Activated T-cell treated with anti-CD3 and anti-CD28 coated beads, Interleukin-2, amount 50 U/mL, for 48 hours (primary cell): ENCODE results near the gene FBXO33.
"Not testable (repeated sequence)": the region's sequence is repeated elsewhere in the genome, so short reads cannot be mapped to it uniquely, and the experiment has no call there.

Experiments
- DNase-seq, 2 experiments: peaks; one replicate each; pipeline ENCODE4 v3.0.0-alpha.2; 2020

The FBXO33 gene

DNA sequence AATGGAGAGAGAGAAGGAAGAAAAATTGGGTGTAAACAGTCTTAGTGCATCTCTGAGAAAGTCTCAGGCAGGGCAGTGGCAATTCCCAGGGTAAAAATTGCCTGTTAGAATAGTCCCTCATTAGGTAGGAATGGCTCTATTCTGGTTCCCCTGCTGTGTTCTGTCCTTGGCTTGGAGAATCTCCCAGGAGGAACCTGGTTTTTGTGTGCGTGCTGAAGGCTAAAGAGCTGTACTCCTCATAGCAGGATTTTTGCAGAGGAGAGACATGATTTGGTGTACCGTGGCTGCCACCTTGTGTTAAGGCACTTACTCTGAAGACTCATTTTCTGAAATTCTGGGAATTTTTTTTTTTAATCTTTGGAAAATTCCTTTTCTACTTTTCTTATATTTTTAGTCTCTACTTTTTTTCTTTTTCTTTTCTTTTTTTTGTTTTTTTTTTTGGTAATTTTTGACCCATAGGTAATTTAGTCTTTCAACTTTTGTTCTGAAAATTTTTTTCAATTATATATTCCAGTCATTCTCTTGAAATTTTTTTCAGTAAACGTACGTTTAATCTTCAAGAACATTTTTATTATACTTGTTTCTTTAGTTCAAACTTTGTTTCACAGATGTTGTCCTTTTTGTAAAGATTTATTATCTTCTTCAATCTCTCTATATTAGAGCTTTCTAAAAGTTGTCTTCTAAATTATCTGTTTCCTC is 63.8 kb downstream of the FBXO33 start:
- peak; percentile 37 to 43 for DNase-seq

DNA sequence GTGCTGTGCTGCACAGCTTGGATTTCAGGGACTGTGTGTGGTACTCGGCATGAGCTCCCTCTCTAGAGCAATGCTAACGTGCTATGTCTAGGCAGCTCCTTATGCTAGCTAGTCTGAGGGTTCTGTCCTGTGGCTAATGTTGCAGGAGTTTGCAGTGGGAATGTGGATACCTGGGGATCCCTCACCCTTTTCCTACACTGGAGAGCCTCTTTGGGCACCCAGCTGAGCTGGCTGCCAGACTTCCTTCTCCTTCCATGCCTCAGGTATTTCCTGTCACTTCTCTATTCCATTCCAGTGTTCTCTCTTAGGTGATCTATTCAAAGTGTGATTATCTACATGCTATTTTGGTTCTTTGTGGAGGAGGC is 64.9 kb downstream of the FBXO33 start:
- no peak for DNase-seq

DNA sequence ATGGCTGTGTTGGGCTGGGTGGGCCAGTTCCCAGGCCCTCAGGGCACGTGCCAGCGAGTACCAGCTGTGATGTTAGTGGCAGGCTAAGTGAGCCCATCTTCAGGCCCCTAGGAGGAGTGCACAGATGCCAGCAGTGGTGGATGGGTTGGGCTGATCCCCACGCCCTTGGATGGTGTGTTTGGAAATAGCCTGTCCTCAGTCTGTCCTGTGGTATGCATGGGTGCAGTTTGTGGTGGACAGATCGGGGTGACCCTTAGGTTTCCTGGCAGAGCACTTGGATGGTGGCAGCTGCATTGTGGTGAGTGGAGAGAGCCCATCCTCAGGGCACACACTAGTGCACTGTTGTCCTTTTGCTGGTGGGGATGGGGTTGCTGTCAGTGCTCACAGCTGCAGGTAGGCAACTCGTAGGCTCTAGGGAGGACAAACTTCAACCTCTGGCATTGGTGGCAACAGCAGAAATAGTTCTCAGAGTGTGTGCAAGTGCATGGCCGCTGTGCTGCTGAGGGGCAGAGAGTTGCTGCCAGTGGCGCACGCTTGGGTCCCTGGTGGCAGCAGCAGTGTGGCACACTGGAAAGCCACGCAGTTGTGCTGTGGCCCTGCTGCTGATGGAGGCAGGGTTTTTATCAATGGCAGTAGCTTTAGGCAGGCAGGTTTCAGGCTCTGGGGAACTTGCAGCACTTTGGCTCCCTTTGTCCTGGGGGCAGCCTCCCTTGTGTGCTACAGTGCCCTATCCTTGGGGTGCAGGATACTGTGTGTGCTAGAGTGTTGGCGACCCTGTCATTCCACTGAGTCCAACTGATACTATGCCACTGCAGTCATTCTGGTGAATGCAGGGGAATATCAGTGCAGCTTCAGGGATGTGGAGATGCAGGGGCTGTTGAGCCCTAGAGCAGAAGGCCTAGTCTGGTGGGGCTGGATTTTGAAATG is 65.5 kb downstream of the FBXO33 start:
- no peak for DNase-seq

DNA sequence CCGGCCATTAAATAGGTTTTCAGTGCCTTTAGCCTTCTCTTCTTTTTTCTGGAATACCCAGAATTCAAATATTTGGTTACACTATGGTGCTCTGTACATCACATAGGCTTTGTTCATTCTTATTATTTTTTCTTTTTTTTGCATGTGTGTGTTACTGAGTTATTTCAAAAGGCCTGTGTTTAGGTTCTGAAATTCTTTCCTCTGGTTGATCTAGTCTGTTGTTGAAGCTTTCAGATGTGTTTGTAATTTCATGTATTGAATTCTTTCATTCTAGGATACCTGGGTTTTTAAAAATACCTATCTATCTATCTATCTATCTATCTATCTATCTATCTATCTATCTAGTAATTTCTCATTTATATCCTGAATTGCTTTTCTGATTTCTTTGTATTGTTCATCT is 66.9 kb downstream of the FBXO33 start:
- no peak for DNase-seq

DNA sequence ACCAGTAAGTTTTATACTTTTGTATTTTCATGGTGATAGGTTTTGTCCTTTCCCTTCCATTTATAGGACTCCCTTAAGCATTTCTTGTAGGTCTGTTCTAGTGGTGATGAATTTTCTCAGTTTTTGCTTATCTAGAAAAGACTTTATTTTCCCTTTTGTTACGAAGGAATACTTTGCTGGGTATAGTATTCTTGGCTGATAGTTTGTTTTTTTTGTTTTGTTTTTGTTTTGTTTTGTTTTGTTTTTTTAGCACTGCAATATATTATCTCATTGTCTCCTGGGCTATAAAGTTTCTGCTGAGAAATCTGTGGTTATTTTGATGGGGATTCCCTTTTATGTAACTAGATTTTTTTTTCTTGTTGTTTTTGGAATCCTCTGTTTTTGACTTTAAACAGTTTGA is 67.7 kb downstream of the FBXO33 start:
- DNase-seq = no peak

DNA sequence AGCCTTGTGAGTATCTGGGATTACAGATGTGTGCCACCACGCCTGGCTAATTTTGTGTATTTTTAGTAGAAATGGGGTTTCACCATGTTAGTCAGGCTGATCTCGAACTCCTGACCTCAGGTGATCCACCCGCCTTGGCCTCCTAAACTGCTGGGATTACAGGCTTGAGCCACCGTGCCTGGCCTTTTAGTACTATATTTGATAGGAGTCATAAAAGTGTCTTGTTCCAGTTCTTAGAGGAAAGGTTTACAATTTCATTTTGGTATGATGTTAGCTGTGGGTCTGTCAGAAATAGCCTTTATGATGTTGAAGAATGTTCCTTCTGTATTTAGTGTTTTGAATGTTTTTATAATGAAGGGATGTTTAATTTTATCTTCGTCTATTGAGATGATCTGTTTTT is 70.7 kb downstream of the FBXO33 start:
- DNase-seq = not testable (repeated sequence)

DNA sequence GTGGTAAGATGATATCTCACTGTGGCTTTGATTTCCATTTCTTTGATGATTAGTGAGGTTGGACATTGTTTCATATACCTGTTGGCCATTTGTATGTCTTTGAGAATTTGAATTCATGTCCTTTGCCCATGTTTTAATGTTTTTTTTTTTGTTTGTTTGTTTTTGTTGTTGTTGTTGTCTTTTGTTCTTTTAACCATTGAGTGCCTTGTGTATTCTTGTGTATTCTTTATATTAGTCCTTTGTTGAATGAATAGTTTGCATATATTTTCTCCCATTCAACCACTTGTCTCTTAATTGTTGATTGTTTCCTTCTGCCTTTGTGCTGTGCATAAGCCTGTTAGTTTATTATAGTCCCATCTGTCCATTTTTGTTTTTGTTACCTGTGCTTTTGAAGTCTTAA is 71.9 kb downstream of the FBXO33 start:
- DNase-seq = no peak

DNA sequence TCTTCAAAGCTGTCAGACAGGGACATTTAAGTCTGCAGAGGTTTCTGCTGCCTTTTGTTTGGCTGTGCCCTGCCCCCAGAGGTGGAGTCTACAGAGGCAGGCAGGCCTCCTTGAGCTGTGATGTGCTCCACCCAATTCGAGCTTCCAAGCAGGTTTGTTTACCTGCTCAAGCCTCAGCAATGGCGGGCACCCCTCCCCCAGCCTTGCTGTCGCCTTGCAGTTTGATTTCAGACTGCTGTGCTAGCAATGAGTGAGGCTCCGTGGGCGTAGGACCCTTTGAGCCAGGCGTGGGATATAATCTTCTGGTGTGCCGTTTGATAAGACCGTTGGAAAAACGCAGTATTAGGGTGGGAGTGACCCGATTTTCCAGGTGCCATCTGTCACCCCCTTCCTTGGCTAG is 73.2 kb downstream of the FBXO33 start:
- DNase-seq = not testable (repeated sequence)

DNA sequence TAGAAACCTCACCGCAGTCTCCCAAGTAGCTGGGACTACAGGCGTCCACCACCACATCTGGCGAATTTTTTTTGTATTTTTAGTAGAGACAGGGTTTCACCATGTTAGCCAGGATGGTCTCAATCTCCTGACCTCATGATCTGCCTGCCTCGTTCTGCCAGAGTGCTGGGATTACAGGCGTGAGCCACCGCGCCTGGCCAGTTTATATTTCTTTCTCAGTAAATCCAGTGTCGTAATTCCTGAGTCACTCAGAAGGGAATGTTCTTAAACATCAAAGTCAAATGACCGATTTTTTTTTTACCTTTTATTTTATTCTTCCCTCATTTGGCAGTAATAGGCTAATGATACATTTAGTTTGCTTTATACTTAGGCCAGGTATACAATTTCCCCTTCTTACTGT is 80.5 kb downstream of the FBXO33 start:
- no peak for DNase-seq

DNA sequence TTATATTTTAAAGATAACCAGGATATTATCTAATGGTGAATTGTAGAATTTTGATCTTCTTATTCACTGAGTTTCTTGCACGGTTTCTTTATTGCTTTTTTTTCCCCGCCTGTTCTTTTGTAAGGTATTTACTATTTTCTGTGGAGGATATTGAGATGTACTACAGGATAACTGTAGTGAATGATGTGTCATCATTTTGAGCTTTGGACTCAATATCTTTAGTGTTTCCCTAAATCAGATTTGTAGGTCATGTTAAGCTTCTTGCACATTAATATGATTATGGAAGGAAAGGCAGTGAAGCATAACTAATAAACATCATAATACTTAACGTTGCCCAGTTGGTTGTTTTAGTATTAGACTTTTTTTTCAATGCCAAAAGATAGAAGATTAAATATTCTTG is 81.4 kb downstream of the FBXO33 start:
- no peak for DNase-seq
